ENCODE data around the gene OR2F2.
A peak's percentile ranks its signal among the peaks of the same experiment; 100 is the strongest.

Gene OR2F2

GRCh38 chr7:143898810-143899209 lies 36.2 kb upstream of the OR2F2 start:
- Histone ChIP-seq H2AK5ac (ENCODE audit: low read depth, low read length) (no peak overlapping the region), H2AFZ (ENCODE audit: low read length) (no peak overlapping the region), H3K9ac (ENCODE audit: low read depth, low read length, poor library complexity) (no peak overlapping the region), H2BK120ac (ENCODE audit: low read depth, low read length) (no peak overlapping the region), H2BK15ac (ENCODE audit: low read length) (no peak overlapping the region), H4K8ac (ENCODE audit: low read depth, low read length) (no peak overlapping the region), H3K14ac (ENCODE audit: low read length) (no peak overlapping the region), H2BK12ac (ENCODE audit: low read length) (no peak overlapping the region), H3K4ac (ENCODE audit: low read length) (no peak overlapping the region), H3K23ac (ENCODE audit: low read depth, low read length, poor library complexity) (no peak overlapping the region), H3K27me3 (ENCODE audit: control insufficient read depth in 3 of 3, insufficient read depth in 3 of 3, low read depth in 1 of 3, low read length in 3 of 3) (peaks cover 0 to 2% (median 0%) of the 10 kb centered on the region in 3 experiments), H3K4me3 (ENCODE audit: low read length in 2 of 2) (no peak overlapping the region), H3K18ac (ENCODE audit: low read length) (no peak overlapping the region), H3K79me1 (ENCODE audit: low read depth, low read length) (no peaks in the 10 kb centered on the region), H3K36me3 (replicated peaks in 1 of 2; ENCODE audit: control insufficient read depth in 2 of 2, insufficient read depth in 2 of 2, low read length in 2 of 2) (peaks cover 0 to 5% of the 10 kb centered on the region in 2 donors), H3K27ac (replicated peaks; ENCODE audit: low read length) (no peak overlapping the region), H4K91ac (ENCODE audit: low read depth, low read length, poor library complexity) (no peak overlapping the region), H3K4me2 (ENCODE audit: insufficient read depth, low read length, poor library complexity, severe bottlenecking) (no peak overlapping the region), H3K9me3 (replicated peaks in 1 of 2; ENCODE audit: control insufficient read depth in 2 of 2, insufficient read depth in 1 of 2, low read depth in 1 of 2, low read length in 2 of 2) (peaks cover 0 to 8% of the 10 kb centered on the region in 2 donors), H2BK5ac (ENCODE audit: low read length) (no peak overlapping the region), H3K4me1 (ENCODE audit: control insufficient read depth in 2 of 2, insufficient read depth in 1 of 2, low read depth in 1 of 2, low read length in 2 of 2) (peaks cover 0 to 12% of the 10 kb centered on the region in 2 donors)
- no CpG with 5 or more reads among the region's 1 CpG for WGBS, 2 donors (ENCODE audit: extremely low coverage in 2 of 2, insufficient read length in 2 of 2, insufficient replicate concordance in 1 of 2)
- no peak for DNase-seq (ENCODE audit: low spot score)

DNA sequence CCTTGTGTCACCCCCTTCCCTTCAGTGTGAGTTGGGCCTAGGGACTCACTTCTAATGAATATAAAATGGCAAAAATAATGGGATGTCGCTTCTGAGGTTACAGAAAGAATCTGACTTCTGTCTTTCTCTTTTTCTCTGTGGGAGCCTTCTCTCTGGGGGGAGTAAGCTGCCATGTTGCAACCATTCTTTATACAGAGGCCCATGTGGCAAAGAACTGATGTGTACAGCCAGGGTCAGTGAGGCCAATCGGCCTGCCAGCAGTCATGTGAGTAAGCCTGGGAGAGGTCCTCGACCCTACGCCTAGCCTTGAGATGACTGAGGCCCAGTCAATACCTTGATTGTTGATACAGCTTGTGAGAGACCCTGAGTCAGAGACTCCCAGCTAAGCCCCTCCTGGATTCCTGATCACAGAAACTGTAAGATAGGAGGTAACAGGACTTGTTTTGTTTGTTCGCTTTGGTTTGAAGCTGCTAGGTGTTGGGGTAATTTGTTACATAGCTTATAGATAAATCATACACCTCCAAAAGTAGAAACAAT lies 34.7 kb upstream of the OR2F2 start:
- H3K27ac ChIP-seq (replicated peaks; ENCODE audit: low read length) = peak overlapping the region; percentile 21
- H2BK15ac ChIP-seq (ENCODE audit: low read length) = no peak overlapping the region
- no peak overlapping the region for H2BK5ac ChIP-seq (ENCODE audit: low read length)
- peak overlapping the region; percentile 14 to 79 for H3K4me3 ChIP-seq (ENCODE audit: low read length in 2 of 2)
- no peak overlapping the region for H2BK120ac ChIP-seq (ENCODE audit: low read depth, low read length)
- H3K9ac ChIP-seq (ENCODE audit: low read depth, low read length, poor library complexity) = no peak overlapping the region
- peak overlapping the region; percentile 38 for H3K4me2 ChIP-seq (ENCODE audit: insufficient read depth, low read length, poor library complexity, severe bottlenecking)
- no peak overlapping the region for H3K23ac ChIP-seq (ENCODE audit: low read depth, low read length, poor library complexity)
- H2BK12ac ChIP-seq (ENCODE audit: low read length) = no peak overlapping the region
- H3K36me3 ChIP-seq (replicated peaks in 1 of 2; ENCODE audit: control insufficient read depth in 2 of 2, insufficient read depth in 2 of 2, low read length in 2 of 2) = peaks cover 0 to 5% of the 10 kb centered on the region in 2 donors
- H3K79me1 ChIP-seq (ENCODE audit: low read depth, low read length) = no peaks in the 10 kb centered on the region
- no peak overlapping the region for H4K91ac ChIP-seq (ENCODE audit: low read depth, low read length, poor library complexity)
- no peak for DNase-seq (ENCODE audit: low spot score)
- peaks cover 0 to 8% of the 10 kb centered on the region in 2 donors for H3K9me3 ChIP-seq (replicated peaks in 1 of 2; ENCODE audit: control insufficient read depth in 2 of 2, insufficient read depth in 1 of 2, low read depth in 1 of 2, low read length in 2 of 2)
- H3K18ac ChIP-seq (ENCODE audit: low read length) = no peak overlapping the region
- no CpG with 5 or more reads among the region's 5 CpGs for WGBS, 2 donors (ENCODE audit: extremely low coverage in 2 of 2, insufficient read length in 2 of 2, insufficient replicate concordance in 1 of 2)
- no peak overlapping the region for H3K14ac ChIP-seq (ENCODE audit: low read length)
- H4K8ac ChIP-seq (ENCODE audit: low read depth, low read length) = no peak overlapping the region
- H3K27me3 ChIP-seq (ENCODE audit: control insufficient read depth in 3 of 3, insufficient read depth in 3 of 3, low read depth in 1 of 3, low read length in 3 of 3) = peaks cover 0 to 6% (median 0%) of the 10 kb centered on the region in 3 experiments
- H2AK5ac ChIP-seq (ENCODE audit: low read depth, low read length) = no peak overlapping the region
- H2AFZ ChIP-seq (ENCODE audit: low read length) = no peak overlapping the region
- no peak overlapping the region for H3K4ac ChIP-seq (ENCODE audit: low read length)
- peaks cover 0 to 12% of the 10 kb centered on the region in 2 donors for H3K4me1 ChIP-seq (ENCODE audit: control insufficient read depth in 2 of 2, insufficient read depth in 1 of 2, low read depth in 1 of 2, low read length in 2 of 2)

GRCh38 chr7:143901332-143901667 lies 33.7 kb upstream of the OR2F2 start:
- Histone ChIP-seq H3K4me2 (ENCODE audit: insufficient read depth, low read length, poor library complexity, severe bottlenecking) (peak overlapping the region; percentile 48), H3K4me3 (ENCODE audit: low read length in 2 of 2) (peak overlapping the region; percentile 79 to 98), H3K4me1 (ENCODE audit: control insufficient read depth in 2 of 2, insufficient read depth in 1 of 2, low read depth in 1 of 2, low read length in 2 of 2) (peaks cover 2 to 12% of the 10 kb centered on the region in 2 donors), H3K36me3 (replicated peaks in 1 of 2; ENCODE audit: control insufficient read depth in 2 of 2, insufficient read depth in 2 of 2, low read length in 2 of 2) (peaks cover 0 to 5% of the 10 kb centered on the region in 2 donors), H4K91ac (ENCODE audit: low read depth, low read length, poor library complexity) (no peak overlapping the region), H3K23ac (ENCODE audit: low read depth, low read length, poor library complexity) (peak overlapping the region; percentile 61), H3K27me3 (ENCODE audit: control insufficient read depth in 3 of 3, insufficient read depth in 3 of 3, low read depth in 1 of 3, low read length in 3 of 3) (peaks cover 0 to 15% (median 0%) of the 10 kb centered on the region in 3 experiments), H3K27ac (replicated peaks; ENCODE audit: low read length) (peak overlapping the region; percentile 98), H2BK12ac (ENCODE audit: low read length) (no peak overlapping the region), H2BK15ac (ENCODE audit: low read length) (no peak overlapping the region), H2BK5ac (ENCODE audit: low read length) (peak overlapping the region; percentile 94), H3K9me3 (replicated peaks in 1 of 2; ENCODE audit: control insufficient read depth in 2 of 2, insufficient read depth in 1 of 2, low read depth in 1 of 2, low read length in 2 of 2) (peaks cover 0 to 8% of the 10 kb centered on the region in 2 donors), H2AFZ (ENCODE audit: low read length) (peak overlapping the region; percentile 98), H3K79me1 (ENCODE audit: low read depth, low read length) (no peaks in the 10 kb centered on the region), H3K14ac (ENCODE audit: low read length) (no peak overlapping the region), H4K8ac (ENCODE audit: low read depth, low read length) (no peak overlapping the region), H2BK120ac (ENCODE audit: low read depth, low read length) (no peak overlapping the region), H3K18ac (ENCODE audit: low read length) (peak overlapping the region; percentile 99), H3K4ac (ENCODE audit: low read length) (no peak overlapping the region), H2AK5ac (ENCODE audit: low read depth, low read length) (no peak overlapping the region), H3K9ac (ENCODE audit: low read depth, low read length, poor library complexity) (peak overlapping the region; percentile 93)
- DNase-seq (ENCODE audit: low spot score) = no peak
- WGBS, 2 donors (ENCODE audit: extremely low coverage in 2 of 2, insufficient read length in 2 of 2, insufficient replicate concordance in 1 of 2) = no CpG with 5 or more reads among the region's 14 CpGs

GRCh38 chr7:143901668-143902331 lies 33.2 kb upstream of the OR2F2 start, which contains the start of gene TCAF1:
Gene TCAF1, minus strand, starts transcription at chr7:143902176. Its CDS starts 25,568 bp downstream, at chr7:143876608.
- H3K9ac ChIP-seq (ENCODE audit: low read depth, low read length, poor library complexity) = peak within 1 kb of the TSS; percentile 93
- no peak within 1 kb of the TSS for H3K4ac ChIP-seq (ENCODE audit: low read length)
- H3K4me1 ChIP-seq (ENCODE audit: control insufficient read depth in 2 of 2, insufficient read depth in 1 of 2, low read depth in 1 of 2, low read length in 2 of 2) = peaks cover 6 to 12% of the 10 kb centered on the region in 2 donors
- H3K36me3 ChIP-seq (replicated peaks in 1 of 2; ENCODE audit: control insufficient read depth in 2 of 2, insufficient read depth in 2 of 2, low read length in 2 of 2) = peaks cover 0 to 5% of the 10 kb centered on the region in 2 donors
- H2BK120ac ChIP-seq (ENCODE audit: low read depth, low read length) = no peak within 1 kb of the TSS
- peak within 1 kb of the TSS; percentile 98 for H3K27ac ChIP-seq (replicated peaks; ENCODE audit: low read length)
- peak within 1 kb of the TSS; percentile 94 for H2BK5ac ChIP-seq (ENCODE audit: low read length)
- peak within 1 kb of the TSS; percentile 79 to 98 for H3K4me3 ChIP-seq (ENCODE audit: low read length in 2 of 2)
- H3K79me1 ChIP-seq (ENCODE audit: low read depth, low read length) = no peaks in the 10 kb centered on the region
- no peak within 1 kb of the TSS for H4K8ac ChIP-seq (ENCODE audit: low read depth, low read length)
- H3K18ac ChIP-seq (ENCODE audit: low read length) = peak within 1 kb of the TSS; percentile 99
- H4K91ac ChIP-seq (ENCODE audit: low read depth, low read length, poor library complexity) = no peak within 1 kb of the TSS
- peak within 1 kb of the TSS; percentile 38 for H2BK15ac ChIP-seq (ENCODE audit: low read length)
- DNase-seq (ENCODE audit: low spot score) = peak; percentile 91
- H2AFZ ChIP-seq (ENCODE audit: low read length) = peak within 1 kb of the TSS; percentile 98
- peak within 1 kb of the TSS; percentile 49 for H2BK12ac ChIP-seq (ENCODE audit: low read length)
- H3K27me3 ChIP-seq (ENCODE audit: control insufficient read depth in 3 of 3, insufficient read depth in 3 of 3, low read depth in 1 of 3, low read length in 3 of 3) = peaks cover 0 to 16% (median 0%) of the 10 kb centered on the region in 3 experiments
- peak within 1 kb of the TSS; percentile 48 for H3K4me2 ChIP-seq (ENCODE audit: insufficient read depth, low read length, poor library complexity, severe bottlenecking)
- WGBS, 2 donors (ENCODE audit: extremely low coverage in 2 of 2, insufficient read length in 2 of 2, insufficient replicate concordance in 1 of 2) = no CpG with 5 or more reads among the region's 50 CpGs
- H3K14ac ChIP-seq (ENCODE audit: low read length) = peak within 1 kb of the TSS; percentile 100
- peak within 1 kb of the TSS; percentile 29 for H2AK5ac ChIP-seq (ENCODE audit: low read depth, low read length)
- peaks cover 0 to 8% of the 10 kb centered on the region in 2 donors for H3K9me3 ChIP-seq (replicated peaks in 1 of 2; ENCODE audit: control insufficient read depth in 2 of 2, insufficient read depth in 1 of 2, low read depth in 1 of 2, low read length in 2 of 2)
- H3K23ac ChIP-seq (ENCODE audit: low read depth, low read length, poor library complexity) = peak within 1 kb of the TSS; percentile 95
